ENCODE data around the gene SUPT20H. TPM values are rescaled to one million over a fixed set of nuclear protein-coding genes. Genes with fewer than 3 reads are reported as not detected.

Gene SUPT20H
- total RNA-seq, 2 donors from 2014 or later: 43.3 to 51.4 TPM

- ATAC-seq: no peak
- no peaks in the 10 kb centered on the region for H3K4me1 ChIP-seq
- no peaks in the 10 kb centered on the region for H3K27me3 ChIP-seq
- TF ChIP-seq, protein P1, sequence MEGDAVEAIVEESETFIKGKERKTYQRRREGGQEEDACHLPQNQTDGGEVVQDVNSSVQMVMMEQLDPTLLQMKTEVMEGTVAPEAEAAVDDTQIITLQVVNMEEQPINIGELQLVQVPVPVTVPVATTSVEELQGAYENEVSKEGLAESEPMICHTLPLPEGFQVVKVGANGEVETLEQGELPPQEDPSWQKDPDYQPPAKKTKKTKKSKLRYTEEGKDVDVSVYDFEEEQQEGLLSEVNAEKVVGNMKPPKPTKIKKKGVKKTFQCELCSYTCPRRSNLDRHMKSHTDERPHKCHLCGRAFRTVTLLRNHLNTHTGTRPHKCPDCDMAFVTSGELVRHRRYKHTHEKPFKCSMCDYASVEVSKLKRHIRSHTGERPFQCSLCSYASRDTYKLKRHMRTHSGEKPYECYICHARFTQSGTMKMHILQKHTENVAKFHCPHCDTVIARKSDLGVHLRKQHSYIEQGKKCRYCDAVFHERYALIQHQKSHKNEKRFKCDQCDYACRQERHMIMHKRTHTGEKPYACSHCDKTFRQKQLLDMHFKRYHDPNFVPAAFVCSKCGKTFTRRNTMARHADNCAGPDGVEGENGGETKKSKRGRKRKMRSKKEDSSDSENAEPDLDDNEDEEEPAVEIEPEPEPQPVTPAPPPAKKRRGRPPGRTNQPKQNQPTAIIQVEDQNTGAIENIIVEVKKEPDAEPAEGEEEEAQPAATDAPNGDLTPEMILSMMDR (IDR thresholded peaks at IDR 0.05): peak in 6 of 7 experiments; percentile 18 to 50 (median 45)
- no peak for TF ChIP-seq POLR2A (IDR thresholded peaks at IDR 0.05)
- 0% methylated on average over 1 of the region's 1 CpG for WGBS, 2 donors
- no peaks in the 10 kb centered on the region for H3K36me3 ChIP-seq (replicated peaks in 1 of 2; ENCODE audit: insufficient read depth in 1 of 2, low read depth in 2 of 2)
- intact Hi-C loops (cut with DNase I): no loop called here
- no peak overlapping the region for H3K27ac ChIP-seq
- H3K4me3 ChIP-seq: no peak overlapping the region
- DNase-seq: no peak
- H3K9me3 ChIP-seq: no peaks in the 10 kb centered on the region
Measured at GRCh38 chr13:37074703-37075102, 15.2 kb upstream of the SUPT20H start.

GRCh38 chr13:37072024-37072423 is 12.5 kb upstream of the SUPT20H start:
- intact Hi-C loops (cut with DNase I): no loop called here
- H3K36me3 ChIP-seq (replicated peaks in 1 of 2; ENCODE audit: insufficient read depth in 1 of 2, low read depth in 2 of 2): no peaks in the 10 kb centered on the region
- whole genome bisulfite sequencing, 2 donors: 39 to 42% methylated on average over 4 of the region's 4 CpGs
- ATAC-seq: no peak
- H3K4me3 ChIP-seq: no peak overlapping the region
- TF ChIP-seq POLR2A (IDR thresholded peaks at IDR 0.05): no peak
- TF ChIP-seq, protein P1 (IDR thresholded peaks at IDR 0.05): no peak
- H3K27ac ChIP-seq: no peak overlapping the region
- DNase-seq: no peak
- H3K27me3 ChIP-seq: no peaks in the 10 kb centered on the region
- H3K4me1 ChIP-seq: no peaks in the 10 kb centered on the region
- H3K9me3 ChIP-seq: no peaks in the 10 kb centered on the region

- TF ChIP-seq, protein P1 (IDR thresholded peaks at IDR 0.05): no peak
- TF ChIP-seq POLR2A (IDR thresholded peaks at IDR 0.05): no peak
- no peak overlapping the region for H3K27ac ChIP-seq
- H3K4me1 ChIP-seq: no peaks in the 10 kb centered on the region
- DNase-seq (no peak), ATAC-seq (no peak)
- no peak overlapping the region for H3K4me3 ChIP-seq
- 50 to 88% methylated on average over 1 to 7 of the region's 7 CpGs for WGBS, 2 donors
- intact Hi-C loops (cut with DNase I): no loop called here
- H3K9me3 ChIP-seq: no peaks in the 10 kb centered on the region
- H3K36me3 ChIP-seq (replicated peaks in 1 of 2; ENCODE audit: insufficient read depth in 1 of 2, low read depth in 2 of 2): no peaks in the 10 kb centered on the region
- no peaks in the 10 kb centered on the region for H3K27me3 ChIP-seq
Measured at GRCh38 chr13:37070956-37071355, 11.5 kb upstream of the SUPT20H start.

DNA sequence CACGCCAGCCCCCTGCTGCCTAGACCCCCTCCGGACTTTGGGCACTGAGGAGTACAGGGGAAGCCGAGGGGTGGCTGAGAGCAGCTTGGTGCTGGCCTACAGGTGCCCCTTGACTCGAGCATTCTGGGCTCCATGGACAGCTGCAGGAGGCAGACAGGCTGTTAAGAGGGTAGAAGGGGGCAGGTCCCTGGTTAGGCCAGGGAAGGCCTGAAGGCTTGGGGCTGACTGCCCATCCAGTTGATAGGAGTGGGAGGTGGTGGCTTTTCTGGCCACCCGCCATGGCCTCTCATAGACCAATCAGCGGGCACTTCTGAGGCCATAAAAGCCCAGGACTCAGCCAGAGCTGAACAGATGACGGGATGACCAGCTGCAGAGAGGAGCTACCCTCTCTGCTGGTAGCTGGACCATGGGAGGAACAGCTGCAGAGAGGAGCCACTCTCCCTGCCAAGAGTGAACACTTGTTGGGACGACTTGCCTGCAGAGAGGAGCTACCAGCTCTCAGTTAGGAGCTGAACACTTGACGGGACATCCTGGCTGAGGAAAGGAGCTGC is 10.7 kb upstream of the SUPT20H start:
- intact Hi-C loops (cut with DNase I): no loop called here
- no peak overlapping the region for H3K27ac ChIP-seq
- no peaks in the 10 kb centered on the region for H3K36me3 ChIP-seq (replicated peaks in 1 of 2; ENCODE audit: insufficient read depth in 1 of 2, low read depth in 2 of 2)
- ATAC-seq (no peak), DNase-seq (no peak)
- no peaks in the 10 kb centered on the region for H3K4me1 ChIP-seq
- H3K9me3 ChIP-seq: no peaks in the 10 kb centered on the region
- TF ChIP-seq, protein P1 (IDR thresholded peaks at IDR 0.05): no peak
- TF ChIP-seq POLR2A (IDR thresholded peaks at IDR 0.05): no peak
- WGBS, 2 donors: 69 to 83% methylated on average over 7 to 9 of the region's 9 CpGs
- H3K27me3 ChIP-seq: no peaks in the 10 kb centered on the region
- H3K4me3 ChIP-seq: no peak overlapping the region

DNA sequence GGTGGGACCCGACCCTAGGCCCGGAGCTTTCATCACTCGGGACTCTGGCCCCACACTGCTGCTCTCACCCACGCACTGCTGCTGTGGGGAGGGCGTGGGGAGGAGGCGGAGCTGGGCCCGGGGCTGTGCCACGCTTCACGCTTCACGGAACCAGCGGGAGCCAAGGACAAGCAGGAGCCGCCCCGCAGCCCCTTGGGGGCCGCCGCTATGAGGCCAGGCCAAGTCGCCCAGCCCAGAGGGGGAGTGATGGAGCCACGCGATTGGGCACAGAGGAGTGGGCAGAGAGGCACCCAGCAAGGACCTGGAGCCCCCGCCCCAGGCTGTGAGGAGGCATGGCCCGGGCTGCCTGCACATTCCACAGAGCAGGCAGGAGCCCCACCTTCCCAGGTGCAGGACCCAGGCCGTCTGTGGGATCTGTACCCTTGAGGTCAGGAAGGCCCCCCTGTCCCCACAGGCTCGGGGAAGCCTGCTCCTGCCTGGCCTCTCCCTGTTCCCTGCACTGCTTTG is 10.2 kb upstream of the SUPT20H start:
- Histone ChIP-seq H3K4me1 (no peaks in the 10 kb centered on the region), H3K27me3 (no peaks in the 10 kb centered on the region), H3K27ac (no peak overlapping the region), H3K36me3 (replicated peaks in 1 of 2; ENCODE audit: insufficient read depth in 1 of 2, low read depth in 2 of 2) (no peaks in the 10 kb centered on the region), H3K9me3 (no peaks in the 10 kb centered on the region), H3K4me3 (no peak overlapping the region)
- no peak for DNase-seq
- TF ChIP-seq, protein P1 (IDR thresholded peaks at IDR 0.05): no peak
- no peak for TF ChIP-seq POLR2A (IDR thresholded peaks at IDR 0.05)
- intact Hi-C loops (cut with DNase I): no loop called here
- ATAC-seq: no peak
- 69 to 75% methylated on average over 6 to 8 of the region's 22 CpGs for WGBS, 2 donors

All from body of pancreas (tissue), 4 donors.